HG03175 (cell line): ENCODE results near the gene LHPP.

ENCODE experiments used
- ATAC-seq: cut with Tn5 transposase; IDR thresholded peaks from one replicate; pipeline ENCODE4 v1.9.1; 2021; ENCODE audit warnings: mild to moderate bottlenecking, moderate library complexity; ENCODE audit not compliant: unreplicated experiment

The LHPP gene

DNA sequence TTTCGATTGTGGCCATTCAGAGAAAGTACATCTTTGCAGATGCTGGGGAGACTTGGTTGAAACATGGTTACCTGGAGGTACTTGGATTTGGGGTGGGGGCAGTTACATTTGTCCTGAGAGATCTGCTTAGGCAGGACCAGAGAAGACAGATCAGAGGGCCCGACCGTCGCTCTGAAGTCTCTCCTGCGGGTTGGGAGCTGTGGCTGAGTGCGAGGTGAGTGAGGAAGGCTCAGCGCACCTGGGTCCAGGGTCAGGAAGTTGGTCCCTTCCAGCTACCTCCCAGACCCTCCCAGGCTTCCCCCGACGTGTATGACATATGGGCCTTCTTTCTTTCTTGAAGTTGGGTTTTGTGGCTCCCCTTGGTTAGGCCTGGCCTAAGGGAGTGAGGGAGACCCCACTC is 56.3 kb downstream of the LHPP start:
- ATAC-seq, result no peak

DNA sequence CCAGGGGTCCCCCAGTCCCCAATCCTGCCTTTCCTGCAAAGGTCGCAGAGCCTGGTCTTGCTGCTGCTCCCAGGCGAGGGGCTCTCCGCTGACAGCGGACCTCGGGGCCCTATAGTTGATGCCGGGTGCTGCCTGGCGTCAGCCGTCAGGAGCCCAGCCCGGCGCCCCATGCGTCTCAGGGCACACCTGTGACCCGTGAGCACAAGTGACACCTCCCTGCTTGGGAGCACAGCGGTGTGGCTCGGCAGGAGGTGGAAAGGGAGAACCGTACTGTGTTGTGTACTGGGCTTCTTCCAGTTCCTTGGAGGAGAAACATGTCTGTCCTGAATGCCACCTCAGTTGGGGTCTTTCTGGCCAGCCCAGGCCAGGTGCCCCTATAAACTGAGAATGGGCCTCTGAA is 56.7 kb downstream of the LHPP start:
- ATAC-seq, result no peak

DNA sequence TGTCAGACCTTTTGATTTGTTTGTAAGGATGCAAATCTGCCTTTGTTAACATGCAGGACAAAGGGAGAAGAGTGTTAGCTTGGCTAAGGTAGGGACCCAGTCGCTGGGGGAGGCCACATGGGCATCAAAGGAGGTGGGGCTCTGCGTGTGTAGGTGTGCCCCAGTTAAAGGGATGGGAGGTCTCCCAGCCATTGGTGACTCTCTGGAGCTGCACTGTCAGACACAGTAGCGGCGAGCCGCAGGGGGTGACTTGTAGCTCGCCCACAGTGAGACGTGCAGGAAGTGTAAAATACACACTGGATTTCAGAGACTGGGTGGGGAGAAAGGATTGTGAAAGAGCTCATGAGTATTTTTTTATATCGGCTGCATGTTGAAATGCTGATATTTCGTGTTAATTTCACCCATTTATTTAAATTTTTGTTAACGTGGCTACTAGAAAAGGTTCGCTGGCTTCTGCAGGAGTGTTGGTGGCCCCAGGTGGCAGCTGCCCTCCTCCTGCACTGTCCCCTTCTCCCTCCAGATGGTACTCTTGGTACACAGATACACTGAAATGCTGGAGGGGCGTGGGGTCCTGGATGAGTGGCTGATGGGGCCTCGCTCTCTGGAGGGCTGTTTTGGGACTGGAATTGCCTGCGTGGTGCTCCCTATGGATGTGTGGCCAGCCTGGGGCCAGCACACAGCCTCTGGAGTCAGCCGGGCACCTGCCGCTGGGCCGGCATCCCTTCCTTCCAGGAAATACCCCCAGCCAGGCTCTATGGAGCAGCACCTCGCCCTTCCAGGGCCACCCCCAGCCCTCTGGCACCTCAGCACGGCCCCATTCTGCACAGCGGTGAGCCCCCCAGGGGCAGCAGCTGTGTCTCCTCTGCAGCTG is 59.2 kb downstream of the LHPP start:
- no peak for ATAC-seq

DNA sequence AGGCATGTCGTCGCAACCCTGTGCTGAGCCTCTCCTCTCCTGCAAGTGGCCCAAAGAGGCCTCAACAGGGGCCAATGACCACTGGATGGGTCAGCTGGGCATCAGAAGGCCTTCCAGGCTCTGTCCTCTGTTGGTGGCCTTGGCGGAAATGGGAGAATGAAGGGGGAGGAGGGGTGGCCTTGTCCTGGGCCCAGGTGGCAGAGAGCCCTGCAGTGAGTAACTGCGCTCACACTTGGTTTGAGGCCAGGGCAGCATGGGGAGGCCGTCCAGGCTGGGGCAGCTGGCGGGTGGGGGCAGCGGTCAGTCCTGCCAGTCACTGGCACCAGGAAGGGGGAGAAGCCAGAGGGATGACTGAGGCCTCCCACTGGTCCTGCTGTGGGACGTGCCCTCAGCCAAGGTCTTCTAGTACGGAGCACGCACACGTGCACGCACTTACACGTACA is 59.8 kb downstream of the LHPP start:
- no peak for ATAC-seq

DNA sequence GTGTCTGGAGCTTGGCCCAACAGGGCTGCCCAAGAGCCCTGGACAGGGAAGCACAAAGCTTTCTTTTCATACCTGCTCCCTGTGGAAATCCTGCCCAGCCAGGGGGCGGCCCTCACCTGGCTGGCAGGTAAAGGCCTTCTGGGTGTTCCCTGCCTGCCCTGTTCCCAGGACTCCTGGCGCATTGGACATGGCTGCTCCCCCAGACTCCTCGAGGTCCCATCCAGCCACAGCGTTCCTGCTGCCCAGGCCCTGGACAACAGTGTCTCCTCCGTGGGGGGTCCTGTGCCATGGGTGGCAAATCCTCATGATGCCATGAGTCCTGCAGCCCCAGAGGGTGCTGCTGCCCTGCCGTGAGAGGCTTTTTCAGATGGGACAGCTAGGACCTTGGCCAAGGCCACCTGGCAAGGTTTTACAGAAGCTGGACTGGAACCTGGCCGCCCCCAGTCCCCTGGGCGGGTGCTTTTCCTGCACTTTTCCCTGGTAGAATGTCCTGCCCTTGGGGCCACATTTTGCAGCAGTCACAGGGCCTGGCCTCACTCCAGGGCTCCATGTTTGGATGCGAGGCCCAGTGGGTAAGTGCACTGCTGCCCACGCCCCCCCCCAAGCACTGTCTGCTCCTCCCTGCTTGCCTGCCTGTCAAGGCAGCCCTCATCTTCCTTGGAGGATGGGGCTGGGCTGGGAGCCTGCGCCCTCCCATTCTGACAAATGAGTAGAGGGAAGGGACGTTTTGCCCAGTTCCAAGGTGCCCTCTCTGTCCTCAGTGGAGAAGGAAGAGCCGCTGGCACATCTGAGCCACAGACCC is 60.7 kb downstream of the LHPP start:
- ATAC-seq, result no peak

DNA sequence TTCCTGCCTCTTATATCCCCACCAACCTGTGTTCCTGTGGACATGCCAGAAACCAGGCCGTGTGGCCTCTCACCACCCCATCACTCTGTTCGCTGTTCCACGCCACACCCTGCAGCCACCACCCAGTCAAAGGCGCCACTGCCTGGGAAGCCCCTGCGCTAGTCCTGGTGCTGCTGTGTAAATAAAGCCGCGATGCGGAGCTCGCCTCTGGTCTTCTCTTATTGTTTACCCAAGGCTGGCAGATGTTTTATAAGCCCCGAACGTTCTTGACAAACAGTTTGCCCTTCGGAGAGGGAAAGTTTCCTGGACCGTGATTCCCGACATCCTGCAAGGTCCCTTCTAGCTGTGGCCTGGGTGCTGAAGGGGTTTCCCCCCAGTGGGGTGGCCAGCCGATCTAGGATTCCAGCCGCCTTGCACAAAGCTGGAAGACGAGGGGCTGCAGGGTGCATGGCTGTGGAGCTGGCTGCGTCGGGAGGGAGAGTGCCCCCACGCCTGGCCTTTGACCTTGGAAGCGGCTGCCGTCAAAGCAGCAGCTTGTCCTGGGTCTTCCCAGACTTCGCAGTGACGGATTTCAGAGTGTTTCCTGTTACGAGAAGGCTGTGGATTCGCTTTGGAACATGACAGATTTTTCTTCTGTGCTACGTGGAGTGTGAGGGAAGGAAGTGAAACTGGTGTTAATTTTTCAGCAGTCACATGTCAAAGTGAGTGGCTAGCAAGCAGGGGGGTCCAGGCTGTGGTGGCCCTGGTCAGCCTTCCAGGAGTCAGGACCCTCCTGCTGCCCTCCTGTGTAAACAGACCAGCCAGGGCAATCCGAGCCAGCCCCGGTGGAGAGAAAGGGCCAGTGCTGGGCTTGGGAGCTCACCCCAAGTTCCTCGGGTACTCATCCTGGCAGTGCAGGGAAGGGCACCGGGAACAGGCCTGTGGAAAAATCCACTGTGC is 61.6 kb downstream of the LHPP start:
- no peak for ATAC-seq

DNA sequence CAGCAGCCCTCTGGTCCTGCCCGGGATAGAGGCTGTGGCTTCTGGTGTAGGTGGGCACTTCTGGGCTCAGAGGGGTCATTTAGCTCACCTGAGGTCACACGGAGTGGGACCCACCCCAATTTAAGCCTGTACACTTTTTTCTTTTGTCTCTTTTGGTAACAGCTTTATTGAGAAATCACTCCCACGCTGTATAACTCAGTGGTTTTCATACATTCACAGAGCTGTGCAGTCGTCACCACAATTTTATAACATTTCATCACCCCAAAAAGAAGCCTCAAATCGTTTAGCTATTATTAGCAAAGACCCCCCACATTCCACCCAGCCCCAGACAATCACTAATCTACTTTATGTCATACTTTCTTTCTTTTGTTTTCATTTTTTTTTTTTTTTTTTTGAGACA is 62.3 kb downstream of the LHPP start:
- ATAC-seq, result no peak

DNA sequence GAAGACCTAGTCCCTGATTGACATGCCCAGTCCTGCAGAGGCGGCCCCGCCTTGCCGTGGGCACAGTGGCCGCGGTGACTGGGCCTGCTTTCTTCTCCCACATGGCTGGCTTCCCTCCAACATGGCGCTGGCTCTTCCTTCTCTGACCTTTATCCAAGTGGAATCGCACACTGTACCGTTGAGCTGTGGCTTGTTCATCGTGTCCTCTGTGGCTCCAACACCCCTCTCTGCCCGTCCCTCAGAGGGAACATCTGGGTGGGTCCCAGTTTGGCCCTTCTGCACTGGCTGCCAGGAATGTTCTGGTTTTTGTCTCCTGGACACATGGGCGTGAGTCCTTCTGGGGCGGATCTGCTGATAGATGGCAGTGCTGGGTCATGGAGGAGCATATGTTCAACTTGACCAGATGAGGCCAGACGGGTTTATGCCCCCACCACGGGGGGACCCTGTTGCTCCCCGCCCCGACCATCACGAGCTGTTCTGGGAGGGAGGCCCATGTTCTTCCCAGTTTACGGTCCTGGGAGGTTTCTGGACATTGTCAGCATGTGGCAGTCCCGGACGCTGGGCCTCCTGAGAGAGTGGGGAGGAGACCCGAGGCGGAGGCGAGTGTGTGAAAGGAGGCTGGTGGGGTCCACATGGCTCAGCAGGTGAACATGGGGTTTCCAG is 63.5 kb downstream of the LHPP start:
- ATAC-seq, result no peak

DNA sequence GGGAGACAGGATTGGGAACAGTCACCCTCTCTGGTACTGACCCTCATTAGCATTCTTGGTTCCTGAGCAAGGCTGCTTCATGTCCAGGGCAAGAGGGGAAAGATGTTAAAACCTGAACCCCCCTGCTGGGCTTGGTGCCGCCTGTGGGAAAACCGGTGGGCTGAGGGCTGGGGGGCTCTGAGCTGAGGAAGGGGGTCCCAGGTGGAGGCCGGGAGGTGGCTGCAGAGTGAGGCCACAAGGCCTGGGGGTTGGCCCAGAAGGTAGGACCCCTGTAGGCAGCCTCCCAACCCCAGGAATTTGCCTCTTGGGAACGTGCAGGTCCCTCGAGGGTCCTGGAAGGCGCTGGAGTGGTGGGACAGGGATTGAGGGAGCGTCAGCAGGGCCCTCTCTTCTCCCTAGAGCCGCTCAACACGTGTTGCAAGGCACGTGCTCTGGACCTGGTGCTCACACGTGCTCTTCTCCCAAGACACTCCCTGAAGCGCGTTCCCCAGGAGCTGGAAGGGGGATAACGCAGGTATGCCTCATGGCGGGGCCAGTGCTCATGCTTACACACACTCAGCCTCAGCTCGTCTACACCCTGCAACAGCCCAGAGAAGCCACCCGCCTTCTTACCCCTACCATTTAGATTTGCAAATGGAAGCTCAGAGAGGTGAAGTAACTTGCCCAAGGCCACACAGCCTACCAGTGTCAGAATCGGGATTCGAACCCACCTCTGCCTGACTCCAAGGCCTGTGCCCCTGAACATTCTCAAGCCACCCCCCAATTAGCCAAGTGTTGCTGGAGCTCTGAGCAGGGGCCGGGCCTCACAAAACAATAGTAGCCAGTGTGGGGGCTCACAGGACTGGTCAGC is 64.4 kb downstream of the LHPP start:
- no peak for ATAC-seq

DNA sequence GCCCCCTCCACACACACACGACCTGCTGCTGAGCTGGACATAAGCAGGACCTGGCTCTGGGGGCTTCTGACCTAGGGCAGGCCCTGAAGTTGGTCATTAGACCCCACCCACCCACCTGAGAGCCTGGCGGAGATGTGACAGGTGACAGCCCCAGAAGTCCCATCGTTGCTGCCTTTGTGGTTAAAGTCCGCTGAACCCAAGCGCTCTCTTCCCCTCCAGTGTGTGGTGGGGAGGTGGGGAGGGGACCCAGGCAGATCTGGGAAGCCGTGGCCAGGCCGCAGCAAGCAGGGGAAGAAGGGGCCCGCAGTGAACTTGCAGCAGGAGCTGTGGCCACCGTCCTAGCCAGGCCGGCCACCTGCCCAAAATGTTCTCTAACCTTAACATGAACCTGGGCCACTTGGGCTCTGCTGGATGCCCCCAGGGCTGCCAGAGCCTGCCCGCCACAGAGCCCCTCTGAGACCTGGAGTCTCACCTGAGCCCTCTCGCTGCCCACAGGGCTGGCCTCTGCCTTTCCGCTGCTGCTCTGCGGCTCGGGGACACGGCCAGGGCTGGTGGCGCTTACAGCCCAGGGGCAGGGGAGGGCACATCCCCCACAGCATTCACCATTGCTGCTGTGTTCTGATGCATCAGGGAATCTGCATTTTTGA is 65.1 kb downstream of the LHPP start:
- ATAC-seq, result no peak

DNA sequence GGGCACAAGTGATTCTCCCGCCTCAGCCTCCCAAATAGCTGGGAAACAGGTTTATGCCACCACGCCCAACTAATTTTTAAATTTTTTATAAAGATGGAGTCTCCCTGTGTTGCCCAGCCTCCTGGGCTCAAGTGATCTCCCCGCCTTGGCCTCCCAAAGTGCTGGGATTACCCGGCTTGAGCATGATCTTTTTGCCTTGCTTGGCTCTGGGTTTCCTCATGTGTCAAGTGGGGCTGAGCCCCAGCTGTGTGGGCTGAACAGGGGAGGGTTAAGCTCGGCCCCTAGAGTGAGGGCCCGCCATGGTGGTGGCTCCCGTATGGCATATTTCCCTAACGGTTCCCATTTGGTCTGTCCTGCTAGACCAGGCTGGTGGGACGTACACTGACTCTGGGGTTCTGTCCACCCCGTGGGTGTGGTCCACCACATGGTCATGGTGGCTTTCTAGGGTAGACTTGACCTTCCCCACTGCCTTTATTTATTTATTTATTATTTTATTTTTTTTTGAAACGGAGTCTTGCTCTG is 66.3 kb downstream of the LHPP start:
- ATAC-seq, result no peak

DNA sequence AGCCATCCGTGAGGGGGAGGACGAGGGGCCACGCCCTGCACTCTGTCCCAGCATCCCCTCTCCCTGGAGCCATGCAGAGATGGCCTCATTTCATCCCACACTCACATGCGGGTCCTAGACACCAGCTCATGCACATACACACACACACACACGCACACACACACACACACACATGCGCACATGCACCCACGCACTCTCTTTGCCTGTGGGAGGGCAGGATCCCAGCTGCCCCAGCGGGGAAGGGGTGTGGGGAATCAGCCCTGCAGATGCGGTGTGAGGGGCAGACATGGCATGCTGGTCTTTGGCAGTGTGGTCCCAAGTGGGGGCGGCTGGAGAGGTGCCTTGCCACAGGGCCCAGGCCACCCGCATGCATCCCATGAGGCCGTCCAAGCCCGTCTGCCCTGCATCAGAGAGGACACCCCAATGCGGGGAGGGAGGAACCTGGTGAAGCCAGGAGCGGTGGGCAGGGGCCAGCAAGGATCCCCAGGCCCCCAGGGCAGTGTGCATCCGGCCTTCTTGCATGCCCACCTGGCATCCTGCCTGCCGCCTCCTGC is 68.1 kb downstream of the LHPP start:
- ATAC-seq, result peak; percentile 16

DNA sequence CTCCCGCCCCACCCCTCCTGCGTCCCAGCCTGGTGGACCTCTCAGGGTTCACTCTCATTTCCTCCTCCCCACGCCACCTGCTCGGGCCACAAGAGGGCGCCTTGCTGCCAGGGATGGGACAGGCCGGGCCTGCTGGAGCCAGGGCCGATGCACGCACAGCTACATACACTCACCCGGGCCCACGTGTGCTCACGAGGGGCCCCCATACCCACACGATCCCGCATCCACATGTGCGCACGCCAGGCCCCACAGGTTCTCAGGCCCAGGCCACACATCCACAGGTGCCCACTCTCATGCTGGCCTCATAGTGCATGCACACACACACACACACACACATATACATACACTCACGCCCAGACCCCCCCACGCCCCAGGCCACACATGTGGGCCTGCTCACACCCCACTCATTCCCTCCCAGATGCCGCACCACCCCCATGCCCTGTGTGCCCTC is 68.6 kb downstream of the LHPP start:
- peak; percentile 91 for ATAC-seq

DNA sequence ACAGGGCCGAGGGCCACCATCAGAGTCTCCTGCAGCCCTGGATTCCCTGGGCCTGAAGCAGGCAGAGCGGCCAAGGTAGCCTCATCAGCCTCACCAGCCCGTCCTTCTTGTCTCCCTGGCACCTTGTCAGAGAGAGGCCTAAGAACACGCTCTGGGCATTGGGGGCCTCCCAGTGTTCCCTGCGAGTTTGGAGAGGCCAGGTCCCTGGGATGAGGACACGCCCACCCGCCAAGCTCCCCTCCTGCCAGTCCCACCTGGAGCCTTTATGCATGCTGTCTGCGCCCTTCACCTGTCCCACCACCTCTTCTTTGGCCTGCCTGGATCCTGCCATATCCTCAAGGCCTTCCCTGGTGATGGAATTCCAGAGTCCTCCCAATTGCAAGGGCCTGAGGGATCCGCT is 69.2 kb downstream of the LHPP start:
- no peak for ATAC-seq

DNA sequence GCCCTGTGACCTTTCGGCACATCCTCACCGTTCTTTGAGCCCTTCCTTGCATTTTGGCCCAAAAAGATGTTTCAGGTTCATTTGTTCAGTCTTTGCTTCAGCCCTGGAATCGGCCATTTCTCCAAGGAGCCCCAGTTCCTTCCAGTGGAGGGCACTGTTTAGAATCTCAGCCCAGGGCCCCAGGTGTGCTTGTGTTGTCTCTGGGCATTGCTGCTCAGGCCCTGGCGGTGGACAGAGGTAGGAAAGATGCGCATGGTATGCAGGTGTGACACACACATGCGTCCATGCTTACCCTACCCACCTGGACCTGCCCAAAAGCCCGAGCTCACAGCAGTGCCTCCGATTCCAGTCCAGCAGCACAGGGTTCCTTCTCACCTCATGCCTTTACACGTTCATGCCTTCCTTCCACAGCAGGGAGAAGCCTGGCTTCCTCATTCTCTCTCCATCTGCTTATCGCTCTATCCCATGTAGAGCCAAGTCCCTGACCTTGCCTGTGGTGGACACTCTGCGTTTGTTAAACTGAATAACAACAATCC is 70.6 kb downstream of the LHPP start:
- ATAC-seq, result no peak

DNA sequence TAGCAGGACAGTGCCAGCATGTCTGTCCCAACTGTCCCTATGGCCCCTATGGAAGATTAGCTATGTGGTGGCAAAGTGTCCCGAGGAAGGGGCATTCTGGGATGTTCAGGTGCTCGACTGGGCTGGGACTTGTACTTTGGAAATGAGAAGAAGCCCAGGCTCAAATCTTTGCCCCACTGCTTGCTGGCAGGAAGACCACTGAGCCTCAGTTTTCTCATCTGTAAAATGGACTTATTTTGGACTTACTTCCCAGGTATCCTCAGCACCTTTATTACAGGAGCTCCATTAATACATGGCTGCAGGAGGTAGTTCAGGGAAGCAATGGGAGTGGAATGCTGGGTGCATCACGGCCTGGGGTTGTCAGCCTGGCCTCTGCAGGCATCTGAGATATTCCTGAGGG is 71.2 kb downstream of the LHPP start:
- ATAC-seq, result no peak

DNA sequence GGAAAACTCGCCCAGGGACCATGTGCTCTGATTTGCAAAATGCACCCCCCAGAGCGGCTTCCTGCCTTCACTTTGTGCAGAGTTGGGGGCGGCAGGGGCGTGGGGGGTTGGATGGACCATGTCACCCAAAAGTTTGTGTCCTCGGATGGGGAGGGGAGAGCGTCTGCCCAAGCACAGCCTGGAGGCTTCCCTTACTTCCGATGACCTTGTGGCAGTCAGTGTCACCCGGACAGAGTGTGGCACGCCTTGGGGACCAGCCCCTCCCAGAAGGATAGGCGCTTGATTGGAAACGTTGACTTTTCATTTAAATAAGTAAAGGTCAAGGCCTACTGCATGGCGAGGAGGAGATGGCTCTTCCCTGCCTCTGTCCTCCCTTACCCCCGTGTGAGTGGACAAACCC is 71.6 kb downstream of the LHPP start:
- ATAC-seq, result no peak

DNA sequence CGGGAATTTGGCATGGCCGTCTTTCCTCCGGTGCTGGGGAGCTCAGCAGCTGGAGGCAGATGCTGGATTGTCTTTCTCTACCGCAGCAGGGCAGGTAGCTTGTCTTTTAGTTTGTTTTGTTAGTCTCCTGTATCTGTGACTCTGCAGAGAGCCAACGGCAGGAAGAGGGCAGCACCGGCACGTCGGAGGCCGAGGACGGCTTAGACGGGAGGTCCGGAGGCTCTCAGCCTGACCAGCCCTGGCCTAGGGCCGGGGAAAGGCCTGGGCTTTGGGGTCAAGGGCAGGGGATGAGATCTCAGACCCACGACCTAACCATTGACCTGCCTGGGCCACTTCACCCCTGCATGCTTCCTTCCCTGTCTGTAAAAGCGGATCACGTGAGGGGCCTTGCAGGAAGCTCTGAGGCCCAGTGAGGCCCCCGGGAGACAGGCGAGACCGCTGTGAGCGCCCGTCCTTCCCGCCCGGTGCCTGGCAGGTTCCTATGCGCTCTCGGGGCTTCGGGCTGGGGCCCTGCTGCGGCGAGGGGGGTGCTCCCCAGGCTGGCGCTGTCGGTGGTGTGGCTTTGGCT is 72.7 kb downstream of the LHPP start:
- peak; percentile 35 for ATAC-seq
